Memory B cell (primary cell): ENCODE measurements around the gene TMEM256.

Experiments
- ATAC-seq: fragments of 150-1000 bp; cut with Tn5 transposase; 2 replicates; pipeline ENCODE4 v1.10.0; 2021; ENCODE audit warnings: low read depth, mild to moderate bottlenecking, moderate library complexity
- DNase-seq, 2 donors: peaks; one replicate each; pipeline ENCODE4 v3.0.0; 2022; ENCODE audit warnings: low spot score in 2 of 2
- H3K27ac Mint-ChIP-seq: one replicate; pipeline ENCODE4 v1.8.0; 2022; ENCODE audit warnings: mild to moderate bottlenecking, moderate library complexity, mixed read lengths
- H3K27me3 Mint-ChIP-seq: one replicate; pipeline ENCODE4 v1.8.0; 2022; ENCODE audit warnings: mixed read lengths
- H3K36me3 Mint-ChIP-seq: one replicate; pipeline ENCODE4 v1.8.0; 2022; ENCODE audit warnings: mild to moderate bottlenecking, mixed read lengths
- H3K4me1 Mint-ChIP-seq: one replicate; pipeline ENCODE4 v1.8.0; 2022; ENCODE audit warnings: mixed read lengths
- H3K4me3 Mint-ChIP-seq: one replicate; pipeline ENCODE4 v1.8.0; 2022; ENCODE audit warnings: mild to moderate bottlenecking, moderate library complexity, mixed read lengths
- H3K9me3 Mint-ChIP-seq: one replicate; pipeline ENCODE4 v1.8.0; 2022; ENCODE audit warnings: mixed read lengths

TMEM256 gene

GRCh38 chr17:7403977-7404736 lies at the start of gene TMEM256:
Gene TMEM256, minus strand, starts transcription at chr17:7404097. Its CDS starts 13 bp downstream, at chr17:7404084.
- Mint-ChIP-seq H3K4me3 (peak within 1 kb of the TSS; percentile 97), H3K27me3 (peaks cover 10% of the 10 kb centered on the region), H3K36me3 (peaks cover 2% of the 10 kb centered on the region), H3K9me3 (no peaks in the 10 kb centered on the region), H3K4me1 (peaks cover 18% of the 10 kb centered on the region), H3K27ac (peak within 1 kb of the TSS; percentile 91)
- ATAC-seq, result peak; percentile 92
- peak; percentile 86 to 87 for DNase-seq

DNA sequence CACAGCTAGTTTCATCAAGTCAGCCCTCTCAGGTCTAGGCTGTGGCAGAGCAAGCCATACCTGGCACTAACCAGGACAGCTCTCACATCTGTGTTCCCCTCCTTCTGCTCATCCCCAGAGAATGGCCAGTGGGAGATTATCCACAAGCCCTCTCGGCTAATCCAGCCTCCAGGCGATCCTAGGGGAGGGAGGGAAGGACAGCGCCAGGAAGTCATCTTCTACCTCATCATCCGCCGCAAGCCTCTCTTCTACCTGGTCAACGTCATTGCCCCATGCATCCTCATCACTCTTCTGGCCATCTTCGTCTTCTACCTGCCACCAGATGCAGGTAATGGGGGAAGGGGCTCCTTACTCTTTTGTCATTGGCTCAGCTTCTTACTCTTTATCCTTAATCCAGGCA lies 44.6 kb upstream of the TMEM256 start:
- ATAC-seq, result no peak
- Mint-ChIP-seq H3K4me1 (peaks cover 13% of the 10 kb centered on the region), H3K4me3 (no peak overlapping the region), H3K27ac (no peak overlapping the region), H3K36me3 (peaks cover 3% of the 10 kb centered on the region), H3K9me3 (no peaks in the 10 kb centered on the region), H3K27me3 (peaks cover 31% of the 10 kb centered on the region)
- DNase-seq, result no peak

- Mint-ChIP-seq H3K4me1 (peaks cover 15% of the 10 kb centered on the region), H3K27ac (peak overlapping the region; percentile 6), H3K4me3 (peak overlapping the region; percentile 76), H3K36me3 (peaks cover 4% of the 10 kb centered on the region), H3K9me3 (no peaks in the 10 kb centered on the region), H3K27me3 (peaks cover 40% of the 10 kb centered on the region)
- peak; percentile 74 for ATAC-seq
- DNase-seq, result no peak
Observed at GRCh38 chr17:7445619-7445968, 41.7 kb upstream of the TMEM256 start.

DNA sequence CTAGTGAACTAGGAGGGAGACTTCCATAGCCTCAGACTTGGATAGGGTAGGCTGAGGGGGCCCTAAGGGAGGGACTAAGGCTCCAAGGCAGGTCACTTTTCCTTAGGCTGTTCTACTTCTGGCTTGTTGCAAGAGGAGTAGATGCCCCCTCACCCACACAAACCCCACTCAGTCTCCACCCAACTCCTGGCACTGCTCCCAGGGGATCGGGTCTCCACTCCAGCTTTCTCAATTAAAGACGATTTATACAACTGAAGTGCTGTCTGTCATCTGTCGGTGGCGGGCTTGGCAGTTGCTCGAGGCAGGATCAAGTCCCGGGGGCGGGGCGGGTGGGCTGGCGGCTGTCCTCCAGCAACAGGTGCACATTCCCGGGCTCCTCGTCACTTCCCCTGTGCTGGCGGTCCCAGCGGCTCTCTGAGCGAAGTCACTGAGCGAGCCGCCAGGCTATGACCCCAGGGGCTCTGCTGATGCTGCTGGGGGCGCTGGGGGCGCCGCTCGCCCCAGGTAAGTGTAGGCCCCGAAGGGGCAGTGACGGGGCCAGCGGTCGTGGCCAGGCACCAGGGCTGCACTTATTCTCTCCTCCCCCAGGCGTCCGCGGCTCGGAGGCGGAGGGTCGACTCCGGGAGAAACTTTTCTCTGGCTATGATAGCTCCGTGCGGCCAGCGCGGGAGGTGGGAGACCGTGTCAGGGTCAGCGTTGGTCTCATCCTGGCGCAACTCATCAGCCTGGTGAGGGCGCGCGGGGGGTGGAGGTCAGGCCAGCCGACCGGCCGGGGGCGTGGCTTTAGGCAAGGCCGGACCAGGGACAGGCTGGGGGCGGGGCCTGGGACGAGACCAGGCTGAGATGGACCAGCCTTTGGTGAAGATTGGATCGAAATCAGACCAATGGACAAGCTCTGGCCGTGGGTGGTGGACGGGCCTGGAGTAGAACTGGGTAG lies 41.1 kb upstream of the TMEM256 start, which contains the start of gene CHRNB1:
Gene CHRNB1, plus strand, starts transcription at position 380 of the 937 bp plus-strand sequence. Its CDS starts 67 bp downstream, at position 447.
- H3K27me3 Mint-ChIP-seq, result peaks cover 44% of the 10 kb centered on the region
- no peak for DNase-seq
- peak within 1 kb of the TSS; percentile 76 for H3K4me3 Mint-ChIP-seq
- ATAC-seq, result peak; percentile 40
- peaks cover 4% of the 10 kb centered on the region for H3K36me3 Mint-ChIP-seq
- peak within 1 kb of the TSS; percentile 6 for H3K27ac Mint-ChIP-seq
- no peaks in the 10 kb centered on the region for H3K9me3 Mint-ChIP-seq
- peaks cover 20% of the 10 kb centered on the region for H3K4me1 Mint-ChIP-seq

DNA sequence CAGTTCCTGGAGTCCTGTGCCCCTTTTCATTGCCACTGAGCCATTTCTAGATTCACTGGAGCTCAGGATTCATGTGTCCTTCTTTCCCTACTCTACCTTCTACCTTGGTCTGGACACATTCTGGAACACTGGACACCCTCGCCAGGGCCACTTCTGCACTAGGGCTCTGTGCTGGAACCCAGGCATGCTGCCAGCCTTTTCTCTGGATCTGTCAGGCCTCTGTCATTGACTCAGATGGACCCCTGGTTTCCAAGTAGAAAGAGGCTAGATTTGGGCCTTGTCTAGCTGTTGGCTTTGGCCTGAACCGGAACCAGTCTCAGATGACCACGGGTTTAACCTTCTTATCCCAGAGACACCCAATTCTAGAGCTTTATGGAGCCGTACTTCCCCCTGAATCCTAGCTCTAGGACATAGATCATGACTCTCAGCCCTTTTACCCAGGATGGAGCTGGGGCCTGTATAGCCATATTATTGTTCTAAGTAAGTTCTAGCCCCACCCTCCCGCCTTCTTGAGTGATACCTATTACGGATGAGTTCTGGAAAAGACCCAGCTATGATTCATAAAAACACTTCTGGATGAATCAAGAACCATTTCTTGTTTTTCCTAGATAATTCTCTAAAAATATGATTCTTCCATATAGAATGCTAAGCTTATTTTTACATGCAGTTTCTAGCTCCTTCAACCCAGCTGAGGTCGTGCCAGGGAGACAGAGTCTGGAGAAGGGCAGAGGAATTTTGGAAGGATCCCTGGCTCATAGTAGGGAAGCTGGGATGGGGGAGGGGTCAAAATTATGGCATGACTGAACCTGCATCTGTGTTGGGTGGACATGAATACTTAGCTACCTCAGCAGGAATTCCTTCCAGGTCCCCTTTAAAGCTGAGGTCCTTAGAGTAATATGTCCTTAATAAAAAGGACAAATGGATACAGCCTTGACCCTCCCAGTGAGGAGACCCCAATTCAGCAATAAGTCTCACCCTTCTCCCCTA lies 39.9 kb upstream of the TMEM256 start:
- Mint-ChIP-seq H3K4me1 (peaks cover 24% of the 10 kb centered on the region), H3K27ac (no peak overlapping the region)

GRCh38 chr17:7442142-7442541 lies 38.2 kb upstream of the TMEM256 start:
- peaks cover 5% of the 10 kb centered on the region for H3K36me3 Mint-ChIP-seq
- H3K4me3 Mint-ChIP-seq, result no peak overlapping the region
- H3K27ac Mint-ChIP-seq, result no peak overlapping the region
- H3K9me3 Mint-ChIP-seq, result no peaks in the 10 kb centered on the region
- H3K27me3 Mint-ChIP-seq, result peaks cover 41% of the 10 kb centered on the region
- DNase-seq (no peak), ATAC-seq (no peak)
- H3K4me1 Mint-ChIP-seq, result peaks cover 30% of the 10 kb centered on the region

More for the DNA sequence above, 39.9 kb upstream of the TMEM256 start:
- H3K36me3 Mint-ChIP-seq, result peaks cover 4% of the 10 kb centered on the region
- ATAC-seq (no peak), DNase-seq (no peak)
- peaks cover 42% of the 10 kb centered on the region for H3K27me3 Mint-ChIP-seq
- H3K4me3 Mint-ChIP-seq, result no peak overlapping the region
- H3K9me3 Mint-ChIP-seq, result no peaks in the 10 kb centered on the region

GRCh38 chr17:7441266-7441665 lies 37.4 kb upstream of the TMEM256 start:
- Mint-ChIP-seq H3K27ac (no peak overlapping the region), H3K27me3 (peaks cover 38% of the 10 kb centered on the region), H3K9me3 (no peaks in the 10 kb centered on the region), H3K4me3 (no peak overlapping the region), H3K36me3 (peaks cover 6% of the 10 kb centered on the region), H3K4me1 (peaks cover 30% of the 10 kb centered on the region)
- ATAC-seq, result no peak
- DNase-seq, result no peak

- Mint-ChIP-seq H3K36me3 (peaks cover 6% of the 10 kb centered on the region), H3K4me3 (no peak overlapping the region), H3K9me3 (no peaks in the 10 kb centered on the region), H3K27ac (peak overlapping the region; percentile 14), H3K4me1 (peaks cover 32% of the 10 kb centered on the region), H3K27me3 (peaks cover 36% of the 10 kb centered on the region)
- ATAC-seq (no peak), DNase-seq (no peak)
Observed at GRCh38 chr17:7440834-7441195, 36.9 kb upstream of the TMEM256 start.

DNA sequence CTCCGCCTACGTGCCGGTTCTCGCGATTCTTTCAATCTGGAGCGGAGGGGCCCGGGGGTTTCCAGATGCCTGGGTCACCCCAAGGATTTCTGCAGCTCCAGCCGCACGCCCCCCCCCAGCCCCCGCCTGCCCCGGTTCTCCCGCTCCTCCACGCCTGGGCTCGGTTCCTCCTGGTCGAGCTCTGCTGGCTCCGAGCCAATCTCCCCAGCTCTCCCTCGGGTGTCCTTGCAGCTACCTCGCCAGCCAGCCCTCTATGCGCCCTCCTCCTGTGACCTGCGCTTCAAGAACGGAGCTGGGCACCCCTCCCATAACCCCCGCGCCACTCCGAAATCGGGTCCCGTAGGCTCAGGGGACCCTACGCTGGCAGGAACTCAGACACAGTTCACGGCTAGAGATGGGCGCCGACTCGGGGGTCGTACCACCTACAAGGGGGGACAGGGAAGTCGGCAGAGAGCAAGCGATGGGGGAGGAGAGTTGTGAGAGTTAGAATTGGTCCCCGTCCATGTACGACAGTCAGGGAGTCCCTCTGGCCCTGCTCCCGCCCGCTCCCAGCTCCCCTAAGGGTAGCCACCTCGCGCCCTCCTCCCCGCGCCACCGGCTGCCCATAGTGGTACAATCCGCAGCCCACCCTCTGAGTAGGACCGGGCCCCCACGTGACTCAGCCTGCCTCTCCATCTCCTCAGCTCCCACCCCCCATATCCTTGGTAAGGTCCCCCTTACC lies 36.4 kb upstream of the TMEM256 start:
- Mint-ChIP-seq H3K4me3 (peak overlapping the region; percentile 81), H3K9me3 (no peaks in the 10 kb centered on the region), H3K4me1 (peaks cover 26% of the 10 kb centered on the region), H3K27ac (peak overlapping the region; percentile 14), H3K27me3 (peaks cover 31% of the 10 kb centered on the region), H3K36me3 (peaks cover 6% of the 10 kb centered on the region)
- ATAC-seq, result no peak
- peak in 1 of 2 donors; percentile 46 for DNase-seq

GRCh38 chr17:7439462-7440112 lies 35.7 kb upstream of the TMEM256 start, which contains the start of gene FGF11:
Gene FGF11, plus strand, starts transcription at chr17:7439512. Its CDS starts 109 bp downstream, at chr17:7439621.
- DNase-seq (no peak), ATAC-seq (no peak)
- peak within 1 kb of the TSS; percentile 14 for H3K27ac Mint-ChIP-seq
- H3K4me1 Mint-ChIP-seq, result peaks cover 24% of the 10 kb centered on the region
- H3K4me3 Mint-ChIP-seq, result peak within 1 kb of the TSS; percentile 81
- no peaks in the 10 kb centered on the region for H3K9me3 Mint-ChIP-seq
- H3K27me3 Mint-ChIP-seq, result peaks cover 30% of the 10 kb centered on the region
- H3K36me3 Mint-ChIP-seq, result peaks cover 6% of the 10 kb centered on the region

- no peaks in the 10 kb centered on the region for H3K9me3 Mint-ChIP-seq
- H3K36me3 Mint-ChIP-seq, result peaks cover 6% of the 10 kb centered on the region
- H3K4me1 Mint-ChIP-seq, result peaks cover 24% of the 10 kb centered on the region
- H3K4me3 Mint-ChIP-seq, result peak overlapping the region; percentile 72
- DNase-seq (no peak), ATAC-seq (no peak)
- H3K27ac Mint-ChIP-seq, result no peak overlapping the region
- peaks cover 26% of the 10 kb centered on the region for H3K27me3 Mint-ChIP-seq
Observed at GRCh38 chr17:7438656-7439460, 35.0 kb upstream of the TMEM256 start.
